SK-N-SH (cell line): ENCODE measurements around the gene RAPGEF1. TPM values are rescaled to one million over a fixed set of nuclear protein-coding genes. Genes with fewer than 3 reads are reported as not detected.

Source experiments
- CTCF ChIA-PET: fragments of 300-600, 350-600 bp; formaldehyde crosslinking; extraction: SDS; loops from one replicate; lab custom pipeline; 2021; lab: Yijun Ruan, JAX
- POLR2A ChIA-PET: fragments of 350-600 bp; sonication (Branson Sonifier 250); formaldehyde crosslinking; extraction: SDS; loops from one replicate; lab custom pipeline; 2020; ENCODE audit warnings: antibody characterized with exemption, inconsistent platforms; lab: Yijun Ruan, JAX
- DNase-seq: peaks from one replicate; pipeline ENCODE4 v3.0.0; 2012
- H2AFZ ChIP-seq: fragments of 200-600 bp; sonication (generic); 2 replicates; pipeline ENCODE4 v1.8.1; 2016; ENCODE audit warnings: antibody characterized with exemption, mild to moderate bottlenecking, low read depth
- H3F3A ChIP-seq: fragments of 200-600 bp; sonication (generic); replicated peaks from 2 replicates; pipeline ENCODE3; 2016; ENCODE audit warnings: antibody characterized with exemption, mild to moderate bottlenecking; ENCODE audit not compliant: insufficient read depth
- H3K27ac ChIP-seq, 2 experiments: fragments of 200-500 bp in 1 of 2; fragments of 200-600 bp in 1 of 2; sonication (Bioruptor generic) in 1 of 2; sonication (generic), shearing (Covaris generic) in 1 of 2; 2 replicates each; pipeline versions ENCODE4 v1.5.1 to v1.6.1; 2014 to 2016; ENCODE audit warnings: low read depth in 2 of 2, inconsistent platforms in 1 of 2, low read length in 1 of 2, mild to moderate bottlenecking in 1 of 2, mixed read lengths in 1 of 2
- H3K27me3 ChIP-seq: fragments of 200-600 bp; sonication (generic), shearing (Covaris generic); 2 replicates; pipeline ENCODE4 v1.6.1; 2016; ENCODE audit warnings: mixed run types; ENCODE audit not compliant: insufficient read depth
- H3K36me3 ChIP-seq, 2 experiments: fragments of 200-500 bp in 1 of 2; fragments of 200-600 bp in 1 of 2; sonication (Bioruptor generic) in 1 of 2; sonication (generic) in 1 of 2; replicated peaks in 1 of 2; 2 replicates each; pipeline versions ENCODE3 to v1.5.1; 2014 to 2016; ENCODE audit warnings: low read length in 1 of 2, mild to moderate bottlenecking in 1 of 2; ENCODE audit not compliant: insufficient read depth in 2 of 2, control insufficient read depth in 1 of 2
- H3K4me1 ChIP-seq, 2 experiments: fragments of 200-500 bp in 1 of 2; fragments of 200-600 bp in 1 of 2; sonication (Bioruptor generic) in 1 of 2; sonication (generic), shearing (Covaris generic) in 1 of 2; 2 replicates each; pipeline versions ENCODE4 v1.5.1 to v1.6.1; 2014 to 2016; ENCODE audit warnings: low read depth in 1 of 2, low read length in 1 of 2, mixed run types in 1 of 2; ENCODE audit not compliant: insufficient read depth in 2 of 2, control insufficient read depth in 1 of 2
- H3K4me2 ChIP-seq: fragments of 200-600 bp; sonication (generic), shearing (Covaris generic); 2 replicates; pipeline ENCODE4 v1.6.1; 2017; ENCODE audit warnings: mixed run types
- H3K4me3 ChIP-seq, 2 experiments: fragments of 200-500 bp in 1 of 2; fragments of 200-600 bp in 1 of 2; sonication (Bioruptor generic) in 1 of 2; sonication (generic), shearing (Covaris generic) in 1 of 2; 2 replicates each; pipeline versions ENCODE4 v1.5.1 to v1.8.1; 2014 to 2016; ENCODE audit warnings: low read depth in 2 of 2, inconsistent platforms in 1 of 2, low read length in 1 of 2, mild to moderate bottlenecking in 1 of 2, mixed read lengths in 1 of 2, moderate library complexity in 1 of 2
- H3K79me2 ChIP-seq: fragments of 200-600 bp; sonication (generic); 2 replicates; pipeline ENCODE4 v1.8.1; 2017; ENCODE audit warnings: mild to moderate bottlenecking; ENCODE audit not compliant: insufficient read depth
- H3K9ac ChIP-seq: fragments of 200-600 bp; sonication (generic); 2 replicates; pipeline ENCODE4 v1.6.1; 2017; ENCODE audit warnings: mixed run types
- H3K9me2 ChIP-seq: fragments of 200-600 bp; sonication (generic); 2 replicates; pipeline ENCODE4 v1.6.1; 2017; ENCODE audit warnings: mixed run types
- H3K9me3 ChIP-seq: fragments of 200-600 bp; sonication (generic); 2 replicates; pipeline ENCODE4 v1.6.1; 2017; ENCODE audit warnings: mixed run types, mild to moderate bottlenecking, moderate library complexity
- H4K20me1 ChIP-seq: fragments of 200-600 bp; sonication (generic); 2 replicates; pipeline ENCODE4 v1.6.1; 2017; ENCODE audit warnings: mild to moderate bottlenecking, mixed run types; ENCODE audit not compliant: insufficient read depth
- CHD2 ChIP-seq: fragments of 150-350 bp; IDR thresholded peaks from 2 replicates; pipeline ENCODE4 v1.6.1; 2018; ENCODE audit warnings: low read length; ENCODE audit not compliant: partially characterized antibody
- EP300 ChIP-seq, 2 experiments: IDR thresholded peaks; 2 replicates each; pipeline versions ENCODE4 v1.4.0 to v1.6.1; 2012; ENCODE audit warnings: borderline replicate concordance in 1 of 2, low read depth in 1 of 2, low read length in 1 of 2
- FOSL2 ChIP-seq: IDR thresholded peaks from 2 replicates; pipeline ENCODE4 v1.4.0; 2012; ENCODE audit warnings: low read depth, mild to moderate bottlenecking, moderate library complexity, borderline replicate concordance
- FOXJ3 ChIP-seq: sonication (generic); formaldehyde crosslinking; IDR thresholded peaks from 2 replicates; pipeline ENCODE4 v1.5.1; 2020; ENCODE audit warnings: mild to moderate bottlenecking, missing genetic modification reagents
- GABPA ChIP-seq: IDR thresholded peaks from 2 replicates; pipeline ENCODE4 v1.4.0; 2012; ENCODE audit warnings: low read depth, mild to moderate bottlenecking
- GATA2 ChIP-seq: sonication (generic); formaldehyde crosslinking; IDR thresholded peaks from 2 replicates; pipeline ENCODE4 v1.5.0; 2020; ENCODE audit warnings: mild to moderate bottlenecking, missing genetic modification reagents
- JUND ChIP-seq: IDR thresholded peaks from 2 replicates; pipeline ENCODE4 v1.4.0; 2012
- NRF1 ChIP-seq: IDR thresholded peaks from 2 replicates; pipeline ENCODE4 v1.6.1; 2012; ENCODE audit warnings: low read depth, mild to moderate bottlenecking, low read length
- PBX3 ChIP-seq: IDR thresholded peaks from 2 replicates; pipeline ENCODE4; 2012
- RAD21 ChIP-seq: IDR thresholded peaks from 2 replicates; pipeline ENCODE4 v1.6.1; 2012; ENCODE audit warnings: mild to moderate bottlenecking, low read length
- RCOR1 ChIP-seq: fragments of 150-350 bp; IDR thresholded peaks from 2 replicates; pipeline ENCODE4 v1.6.1; 2017; ENCODE audit warnings: antibody characterized with exemption, low read length
- RFX5 ChIP-seq: IDR thresholded peaks from 2 replicates; pipeline ENCODE4 v1.6.1; 2012; ENCODE audit warnings: mild to moderate bottlenecking, improper control_type of control experiment, low read length
- SIN3A ChIP-seq: IDR thresholded peaks from 2 replicates; pipeline ENCODE4 v1.6.1; 2012; ENCODE audit warnings: low read depth, mild to moderate bottlenecking, low read length, moderate library complexity, borderline replicate concordance
- TCF12 ChIP-seq: IDR thresholded peaks from 2 replicates; pipeline ENCODE4 v1.4.0; 2012
- TEAD4 ChIP-seq: IDR thresholded peaks from 2 replicates; pipeline ENCODE4 v1.4.0; 2012; ENCODE audit warnings: mild to moderate bottlenecking, borderline replicate concordance; ENCODE audit not compliant: insufficient read depth
- WGBS: methylation state at CpG from one replicate; pipeline ENCODE4 v1.1.6; 2017; ENCODE audit warnings: low lambda C conversion rate; 5-methylcytosine and 5-hydroxymethylcytosine counted together
- polyA plus RNA-seq, 3 experiments: library from polyadenylated mRNA; depleted of rRNA; stranded (reverse); fragments of >200 nt; gene quantifications; 2 replicates each; pipeline ENCODE4 v1.2.3, GENCODE V29; 2012
- TF ChIP-seq, protein P1 (sequence below): fragments of 150-350 bp; IDR thresholded peaks from 2 replicates; pipeline ENCODE4 v1.6.1; 2017; ENCODE audit warnings: antibody characterized with exemption, low read length, low read depth, borderline replicate concordance
- TF ChIP-seq, protein P2 (sequence below): IDR thresholded peaks from 2 replicates; pipeline ENCODE4 v1.4.0; 2012; ENCODE audit warnings: low read depth, borderline replicate concordance

RAPGEF1 gene
- polyA plus RNA-seq, 1 of the 3 experiments (the other 2 are of a cell fraction), result 26.2 TPM

DNA sequence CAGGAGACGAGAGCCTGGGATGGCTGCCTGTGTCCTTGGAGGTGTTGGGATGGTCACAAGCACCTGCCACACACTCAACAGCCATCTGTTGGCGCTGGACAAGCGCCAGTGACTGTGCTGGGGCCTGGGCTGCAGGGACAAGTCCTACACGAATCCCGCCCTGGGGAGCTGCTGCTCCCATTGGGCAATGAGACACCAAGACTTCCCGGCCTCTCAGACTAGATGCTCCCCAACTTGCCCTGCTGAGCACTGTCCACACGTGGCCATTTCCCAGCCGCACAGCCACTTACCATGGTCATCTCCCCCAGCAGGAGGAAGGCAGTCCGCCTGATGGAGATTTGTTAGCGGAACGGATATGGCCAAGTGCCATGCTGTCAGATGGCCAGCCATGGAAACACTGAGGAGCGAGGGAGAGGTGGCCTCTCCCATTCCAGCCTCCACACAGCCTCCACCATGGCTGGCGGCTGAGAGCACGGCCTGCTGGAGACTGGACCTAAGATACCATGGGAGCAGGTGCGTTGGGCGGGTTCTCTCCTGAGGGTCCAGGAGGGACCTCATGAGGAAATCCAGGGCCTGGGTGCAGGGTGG is 150.7 kb downstream of the RAPGEF1 start:
- Histone ChIP-seq H3K4me1 (no peaks in the 10 kb centered on the region), H4K20me1 (no peaks in the 10 kb centered on the region), H3K4me3 (no peak overlapping the region), H3K9me2 (no peaks in the 10 kb centered on the region), H3K79me2 (no peaks in the 10 kb centered on the region), H3K4me2 (no peak overlapping the region), H3F3A (no peaks in the 10 kb centered on the region), H2AFZ (no peak overlapping the region)
- POLR2A ChIA-PET, result no interaction called here
- 93% methylated on average over 4 of the region's 16 CpGs for WGBS
- TF ChIP-seq RAD21 (no peak), PBX3 (no peak), JUND (no peak), FOSL2 (no peak), RCOR1 (no peak), GATA2 (CRISPR knock-in tag) (no peak), CHD2 (no peak), TCF12 (no peak), TEAD4 (no peak), NRF1 (no peak), GABPA (no peak), EP300 (IDR thresholded peaks at IDR 0.05; ENCODE audit: borderline replicate concordance in 1 of 2, low read depth in 1 of 2, low read length in 1 of 2) (no peak), FOXJ3 (CRISPR knock-in tag) (no peak), RFX5 (no peak), SIN3A (no peak)
- TF ChIP-seq, protein P1, sequence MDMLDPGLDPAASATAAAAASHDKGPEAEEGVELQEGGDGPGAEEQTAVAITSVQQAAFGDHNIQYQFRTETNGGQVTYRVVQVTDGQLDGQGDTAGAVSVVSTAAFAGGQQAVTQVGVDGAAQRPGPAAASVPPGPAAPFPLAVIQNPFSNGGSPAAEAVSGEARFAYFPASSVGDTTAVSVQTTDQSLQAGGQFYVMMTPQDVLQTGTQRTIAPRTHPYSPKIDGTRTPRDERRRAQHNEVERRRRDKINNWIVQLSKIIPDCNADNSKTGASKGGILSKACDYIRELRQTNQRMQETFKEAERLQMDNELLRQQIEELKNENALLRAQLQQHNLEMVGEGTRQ, result no peak
- TF ChIP-seq, protein P2, sequence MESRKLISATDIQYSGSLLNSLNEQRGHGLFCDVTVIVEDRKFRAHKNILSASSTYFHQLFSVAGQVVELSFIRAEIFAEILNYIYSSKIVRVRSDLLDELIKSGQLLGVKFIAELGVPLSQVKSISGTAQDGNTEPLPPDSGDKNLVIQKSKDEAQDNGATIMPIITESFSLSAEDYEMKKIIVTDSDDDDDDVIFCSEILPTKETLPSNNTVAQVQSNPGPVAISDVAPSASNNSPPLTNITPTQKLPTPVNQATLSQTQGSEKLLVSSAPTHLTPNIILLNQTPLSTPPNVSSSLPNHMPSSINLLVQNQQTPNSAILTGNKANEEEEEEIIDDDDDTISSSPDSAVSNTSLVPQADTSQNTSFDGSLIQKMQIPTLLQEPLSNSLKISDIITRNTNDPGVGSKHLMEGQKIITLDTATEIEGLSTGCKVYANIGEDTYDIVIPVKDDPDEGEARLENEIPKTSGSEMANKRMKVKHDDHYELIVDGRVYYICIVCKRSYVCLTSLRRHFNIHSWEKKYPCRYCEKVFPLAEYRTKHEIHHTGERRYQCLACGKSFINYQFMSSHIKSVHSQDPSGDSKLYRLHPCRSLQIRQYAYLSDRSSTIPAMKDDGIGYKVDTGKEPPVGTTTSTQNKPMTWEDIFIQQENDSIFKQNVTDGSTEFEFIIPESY, result no peak
- TF ChIP-seq, all 33 proteins: peak for 0
- H3K27me3 ChIP-seq, result no peaks in the 10 kb centered on the region
- H3K27ac ChIP-seq, result no peak overlapping the region
- no peak for DNase-seq
- H3K9me3 ChIP-seq, result no peaks in the 10 kb centered on the region
- CTCF ChIA-PET, result interaction anchor here (4.2 to 5.8 kb wide), 3 partner anchors 11 to 155 kb away, joined by 19 to 55 read pairs (median 54); partner anchors contain the start of gene RAPGEF1
- H3K9ac ChIP-seq, result no peak overlapping the region
- H3K36me3 ChIP-seq, result peaks cover 0 to 20% of the 10 kb centered on the region in 2 experiments
